Endometrial microvascular endothelial cells (primary cell): ENCODE measurements around the gene CRACDL. TPM values are rescaled to one million over a fixed set of nuclear protein-coding genes. Genes with fewer than 3 reads are reported as not detected.

Experiments used
- in situ Hi-C: cut with HindIII; loops from 2 replicates; pipeline ENCODE4 v1.10.0; 2017; ENCODE audit warnings: low sequenced_read_pairs, low pct_unique_long_range_greater_than_20kb; ENCODE audit errors: inconsistent ontology term
- total RNA-seq: library from RNA; depleted of rRNA; stranded (reverse); fragments of >200 nt; gene quantifications from one replicate; pipeline ENCODE4 v1.2.3, GENCODE V29; 2015; ENCODE audit errors: inconsistent ontology term

CRACDL gene
- total RNA-seq, 1 donor from 2014 or later, result 8.2 TPM

DNA sequence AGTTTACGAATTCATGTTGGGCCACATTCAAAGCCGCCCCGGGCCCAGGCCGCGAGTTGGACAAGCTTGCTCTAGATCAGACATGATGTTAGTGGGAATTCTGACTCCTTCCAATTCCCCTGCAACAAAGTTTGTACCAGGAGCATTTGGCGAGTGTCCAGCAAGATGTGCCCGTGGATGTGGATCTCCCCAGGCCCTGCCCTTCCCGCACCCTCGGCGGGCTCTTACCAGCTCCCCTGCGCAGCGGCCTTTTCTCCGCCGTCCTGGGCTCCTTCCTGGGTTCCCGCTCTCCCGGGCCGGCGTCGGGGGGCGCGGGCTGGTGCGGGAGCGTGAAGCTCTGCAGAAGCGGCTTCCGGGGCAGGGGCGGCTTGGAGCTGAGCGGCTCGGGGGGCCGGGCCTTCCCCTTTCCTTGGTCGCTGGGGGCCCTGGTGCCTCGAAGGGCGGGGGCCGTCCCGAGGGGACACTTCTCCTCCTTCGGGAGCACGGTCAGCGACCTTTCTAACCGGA lies 114.3 kb downstream of the CRACDL start:
- in situ Hi-C loops, result no loop called here

DNA sequence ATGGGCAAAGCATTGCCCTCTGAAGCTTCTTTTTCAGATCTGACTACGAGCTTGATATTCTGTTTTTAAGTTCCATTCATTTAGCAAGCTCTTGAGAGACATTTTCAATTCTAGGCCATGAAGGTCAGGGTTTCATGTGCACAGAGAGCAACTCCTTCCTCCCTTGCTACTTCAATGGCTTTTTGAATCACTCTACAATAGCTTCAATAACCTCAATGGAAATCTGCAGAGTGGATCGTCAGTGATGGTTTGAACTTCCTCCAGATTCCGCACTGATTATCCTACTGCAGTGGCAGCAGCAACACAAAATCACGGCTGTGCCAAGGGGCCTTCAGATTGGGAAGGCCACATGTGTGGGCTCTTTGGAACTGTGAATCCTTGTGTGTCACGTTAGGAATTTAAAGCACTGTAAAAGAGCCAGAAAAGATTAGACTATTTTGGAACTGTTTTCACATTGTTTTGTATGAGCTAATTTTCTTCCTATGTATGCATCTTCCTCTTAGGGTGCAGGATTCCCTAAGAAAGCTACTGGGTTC lies 116.7 kb downstream of the CRACDL start:
- in situ Hi-C loops, result loop anchor here (10.0 kb wide), 1 partner anchor 74 kb away; no protein-coding TSS in a partner anchor

DNA sequence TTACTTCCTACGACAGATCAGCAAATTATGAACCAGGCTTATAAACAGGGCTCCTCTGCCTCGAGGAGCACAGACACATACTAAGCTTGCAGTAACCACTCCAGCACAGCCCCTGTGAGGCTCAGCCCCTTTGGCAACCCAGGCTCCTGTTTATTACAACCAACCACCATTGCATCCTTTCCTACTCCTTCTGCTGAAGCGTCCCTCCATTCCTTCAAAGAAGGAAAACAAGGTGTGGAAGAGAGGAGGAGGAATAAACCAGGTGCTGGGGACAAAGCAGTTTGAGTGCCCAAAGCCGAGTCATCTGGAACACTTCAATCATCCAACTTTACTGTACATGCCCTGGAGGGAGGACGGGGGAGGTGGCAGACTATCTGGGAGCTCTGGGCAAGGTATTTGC lies 117.9 kb downstream of the CRACDL start:
- in situ Hi-C loops, result loop anchor here (10.0 kb wide), 1 partner anchor 73 kb away; no protein-coding TSS in a partner anchor

GRCh38 chr2:98816281-98816680 lies 119.7 kb downstream of the CRACDL start:
- in situ Hi-C loops, result loop anchor here (10.0 kb wide), 1 partner anchor 71 kb away; no protein-coding TSS in a partner anchor

- in situ Hi-C loops, result loop anchor here (10.0 kb wide), 1 partner anchor 71 kb away; no protein-coding TSS in a partner anchor
Observed at GRCh38 chr2:98815795-98816194, 120.2 kb downstream of the CRACDL start.

DNA sequence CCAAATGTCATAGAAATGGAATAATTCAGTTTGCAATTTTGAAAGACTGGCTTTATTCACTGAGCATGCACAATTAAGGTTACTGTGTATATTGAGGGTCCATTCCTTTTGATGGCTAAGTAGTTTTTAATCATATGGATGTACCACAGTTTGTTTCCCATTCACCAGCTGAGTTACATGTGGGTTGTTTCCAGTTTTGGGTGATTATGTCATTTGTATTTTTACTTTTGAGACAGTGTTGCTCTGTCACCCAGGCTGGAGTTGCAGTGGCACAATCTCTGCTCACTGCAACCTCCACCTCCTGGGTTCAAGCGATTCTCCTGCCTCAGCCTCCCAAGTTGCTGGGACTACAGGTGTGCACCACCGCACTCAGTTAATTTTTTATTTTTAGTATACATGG lies 124.3 kb downstream of the CRACDL start:
- in situ Hi-C loops, result loop anchor here (10.0 kb wide), 1 partner anchor 67 kb away; no protein-coding TSS in a partner anchor

GRCh38 chr2:98810588-98810928 lies 125.5 kb downstream of the CRACDL start:
- in situ Hi-C loops, result loop anchor here (10.0 kb wide), 1 partner anchor 66 kb away; no protein-coding TSS in a partner anchor

GRCh38 chr2:98809878-98810587 lies 126.0 kb downstream of the CRACDL start:
- in situ Hi-C loops, result loop anchor here (10.0 kb wide), 1 partner anchor 65 kb away; no protein-coding TSS in a partner anchor

- in situ Hi-C loops, result no loop called here
Observed at GRCh38 chr2:98809116-98809515, 126.9 kb downstream of the CRACDL start.

GRCh38 chr2:98808546-98808945 lies 127.5 kb downstream of the CRACDL start:
- in situ Hi-C loops, result no loop called here

DNA sequence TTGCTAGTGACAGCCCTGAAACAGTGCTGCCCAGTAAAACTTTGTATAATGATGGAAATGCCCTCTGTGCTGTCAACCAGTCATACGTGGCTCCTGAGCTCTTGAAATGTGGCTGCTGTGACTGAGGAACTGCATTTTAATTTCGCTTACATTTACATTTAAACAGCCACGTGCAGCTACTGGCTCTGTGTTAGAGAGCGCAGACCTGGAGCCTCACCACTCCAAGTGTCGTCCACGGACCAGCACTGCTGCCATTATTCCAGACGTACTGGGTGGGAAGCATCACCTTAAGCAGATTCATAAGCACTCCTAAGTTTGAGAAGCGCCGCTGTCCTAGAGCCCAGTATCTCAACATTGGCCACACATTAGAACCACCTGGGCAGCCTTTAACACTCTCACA lies 128.1 kb downstream of the CRACDL start:
- in situ Hi-C loops, result no loop called here

GRCh38 chr2:98807221-98807620 lies 128.8 kb downstream of the CRACDL start:
- in situ Hi-C loops, result no loop called here

DNA sequence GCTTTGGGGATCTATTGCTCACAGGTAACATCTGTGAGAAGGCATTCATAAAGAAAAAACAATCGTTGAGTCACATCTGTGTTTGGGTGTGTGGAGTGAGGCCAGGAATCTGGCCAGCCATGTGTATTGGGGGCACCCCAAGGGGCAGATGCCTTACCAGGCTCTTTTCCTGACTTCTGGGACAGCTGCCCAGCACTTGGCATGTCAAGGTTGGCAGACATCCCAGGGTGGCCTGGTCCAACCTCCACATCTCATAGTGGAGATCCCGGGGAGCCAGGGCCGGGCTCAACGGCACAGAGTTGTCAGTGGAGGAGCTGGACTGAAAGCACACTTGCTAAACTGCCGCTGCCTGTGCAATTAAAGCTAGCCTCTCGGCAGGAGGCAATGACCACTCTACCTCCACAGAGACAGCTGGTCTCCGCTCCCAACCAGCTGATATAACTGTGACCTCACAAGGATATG lies 129.8 kb downstream of the CRACDL start:
- in situ Hi-C loops, result no loop called here

DNA sequence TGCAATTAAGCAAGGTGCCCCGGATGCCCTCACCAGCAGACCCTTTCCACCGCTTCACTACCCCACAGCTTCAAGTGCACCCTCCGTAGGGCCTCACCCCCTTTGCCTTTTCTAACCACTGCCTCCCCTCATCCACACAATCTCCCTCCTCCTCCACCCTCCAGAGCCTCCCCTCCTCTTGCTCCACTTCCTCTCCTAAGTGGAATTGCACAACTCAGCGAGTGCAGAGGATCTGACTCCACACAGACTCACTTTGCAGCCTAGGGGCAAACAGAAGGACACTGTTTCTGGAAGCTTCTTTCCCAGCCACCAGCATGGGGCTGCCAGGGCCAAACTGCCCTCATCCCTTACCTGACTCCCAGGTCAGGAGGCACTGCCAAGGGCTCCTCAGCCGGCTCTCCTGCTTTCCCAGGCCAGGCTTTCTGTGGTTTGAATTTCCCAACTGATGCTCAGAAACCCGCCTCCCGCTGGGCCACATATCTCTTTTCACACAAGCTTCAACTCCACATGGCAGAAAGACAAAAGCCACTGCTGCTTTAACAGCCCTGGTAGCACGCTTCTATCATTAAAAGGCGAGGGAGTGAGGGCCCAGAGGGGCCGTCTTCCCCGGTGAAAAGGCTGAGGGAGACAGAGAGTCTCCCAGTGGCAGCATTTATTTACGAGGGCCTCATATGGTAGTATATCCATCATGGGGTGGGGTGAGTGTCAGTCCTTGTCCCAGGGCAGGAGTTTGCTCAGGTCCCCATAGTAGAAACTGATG lies 130.4 kb downstream of the CRACDL start:
- in situ Hi-C loops, result no loop called here

GRCh38 chr2:98804736-98805135 lies 131.3 kb downstream of the CRACDL start:
- in situ Hi-C loops, result no loop called here

DNA sequence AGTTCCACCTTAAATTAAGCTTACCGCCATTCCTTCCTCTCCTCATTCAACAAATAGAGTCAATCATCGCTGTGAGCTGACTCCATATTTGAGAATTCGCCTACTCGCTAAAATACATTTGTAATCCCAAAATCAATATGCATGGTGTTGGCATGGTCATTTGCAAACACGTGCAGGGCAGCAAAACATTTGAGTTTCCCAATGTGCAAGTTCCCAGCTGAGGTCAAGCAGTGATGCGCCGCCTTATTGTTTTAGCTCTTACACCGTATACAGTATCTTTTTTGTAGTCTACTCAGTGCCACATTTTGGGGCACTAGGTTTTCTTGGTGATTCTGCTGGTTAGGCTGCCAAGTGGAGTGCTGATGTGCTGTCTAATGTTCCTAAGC lies 131.8 kb downstream of the CRACDL start:
- in situ Hi-C loops, result no loop called here

DNA sequence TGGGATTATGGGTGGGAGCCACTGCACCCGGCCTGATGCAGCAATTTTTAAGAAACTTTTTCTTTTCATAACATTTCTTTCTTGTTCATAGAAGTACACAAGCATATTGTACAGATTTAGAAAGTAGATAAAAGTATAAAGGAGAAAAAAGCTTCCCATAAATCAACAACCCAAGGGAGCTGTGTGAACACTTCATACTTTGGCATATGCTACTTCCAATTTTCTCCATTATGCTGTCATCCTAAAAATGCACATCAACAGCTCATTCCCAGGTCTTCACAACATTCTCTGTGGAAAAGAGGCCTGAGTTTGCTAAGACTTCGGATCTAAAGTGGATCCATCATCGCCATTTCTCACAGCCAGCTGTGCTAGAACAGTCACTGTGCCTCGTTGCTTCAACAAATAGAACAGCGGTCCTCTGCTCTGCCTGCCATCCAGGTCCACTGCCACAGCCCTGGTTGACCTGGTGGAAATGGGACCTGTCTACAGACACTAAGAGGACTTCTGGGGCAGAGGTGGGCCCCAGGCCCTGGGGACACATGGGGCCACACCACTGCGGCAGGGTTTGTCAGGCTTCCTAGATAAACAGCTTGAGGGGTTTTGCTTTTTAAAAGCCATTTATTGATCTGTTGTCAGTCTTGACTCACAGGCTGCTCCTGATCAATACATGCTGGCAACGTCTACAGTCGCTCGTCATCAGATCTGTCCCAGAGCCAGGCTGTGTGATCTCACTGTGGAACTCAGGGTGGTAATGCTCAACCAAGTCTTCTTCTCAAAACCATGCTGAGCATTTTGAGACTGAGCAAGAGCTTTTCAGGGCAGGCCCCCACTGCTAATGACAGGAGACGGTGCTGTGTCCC lies 132.4 kb downstream of the CRACDL start:
- in situ Hi-C loops, result no loop called here

GRCh38 chr2:98802344-98802743 lies 133.7 kb downstream of the CRACDL start:
- in situ Hi-C loops, result no loop called here

DNA sequence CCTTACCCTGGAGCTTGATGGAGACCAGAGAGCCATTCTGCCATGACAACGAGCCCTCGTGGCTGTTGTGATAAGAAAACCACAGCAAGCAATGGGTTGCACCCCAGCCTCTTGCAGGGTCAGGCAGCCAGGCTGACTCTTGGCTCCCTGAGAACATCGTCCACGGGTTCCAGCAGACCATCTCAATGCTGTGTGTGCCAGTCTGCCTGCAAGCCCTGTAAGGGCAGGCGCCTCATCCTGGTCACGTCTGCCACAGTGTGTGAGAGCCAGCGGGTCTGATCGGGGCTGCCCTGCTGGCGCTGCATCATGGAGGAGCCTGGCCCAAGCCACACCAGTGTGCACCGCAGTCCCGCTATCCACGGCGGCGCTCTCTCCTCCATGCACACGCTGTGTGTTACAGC lies 134.1 kb downstream of the CRACDL start:
- in situ Hi-C loops, result no loop called here
